Neural progenitor cell (in vitro differentiated cells): ENCODE data around the gene FAM227A.

ENCODE experiments used
- EZH2phosphoT487 ChIP-seq: fragments of 200-600 bp; sonication (generic); IDR thresholded peaks from 2 replicates; pipeline ENCODE4 v1.6.1; 2017; ENCODE audit warnings: antibody characterized with exemption
- TF ChIP-seq, protein P1 (sequence below): fragments of 200-600 bp; sonication (generic); IDR thresholded peaks from 2 replicates; pipeline ENCODE4 v1.5.1; 2017; ENCODE audit warnings: antibody characterized with exemption, mild to moderate bottlenecking

DNA sequence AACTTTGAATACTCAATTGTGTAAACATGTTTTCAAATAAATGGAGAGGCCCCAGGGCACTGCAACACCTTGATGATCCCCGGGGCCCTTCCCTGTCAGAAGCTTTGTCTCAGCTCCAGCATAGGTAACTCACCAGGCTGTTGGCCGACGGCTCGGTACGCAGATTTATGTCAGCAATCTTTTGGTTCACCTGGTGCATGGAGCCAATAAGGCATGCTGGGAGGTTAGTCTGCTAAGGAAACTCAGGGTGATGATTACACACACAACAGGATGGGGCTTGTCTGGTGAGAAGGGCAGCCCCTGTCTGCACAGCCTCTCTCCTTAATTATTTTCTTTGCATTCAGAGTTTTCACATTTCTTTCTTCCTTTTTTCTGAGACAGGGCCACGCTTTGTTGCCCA lies 10.8 kb downstream of the FAM227A start:
- TF ChIP-seq, protein P1, sequence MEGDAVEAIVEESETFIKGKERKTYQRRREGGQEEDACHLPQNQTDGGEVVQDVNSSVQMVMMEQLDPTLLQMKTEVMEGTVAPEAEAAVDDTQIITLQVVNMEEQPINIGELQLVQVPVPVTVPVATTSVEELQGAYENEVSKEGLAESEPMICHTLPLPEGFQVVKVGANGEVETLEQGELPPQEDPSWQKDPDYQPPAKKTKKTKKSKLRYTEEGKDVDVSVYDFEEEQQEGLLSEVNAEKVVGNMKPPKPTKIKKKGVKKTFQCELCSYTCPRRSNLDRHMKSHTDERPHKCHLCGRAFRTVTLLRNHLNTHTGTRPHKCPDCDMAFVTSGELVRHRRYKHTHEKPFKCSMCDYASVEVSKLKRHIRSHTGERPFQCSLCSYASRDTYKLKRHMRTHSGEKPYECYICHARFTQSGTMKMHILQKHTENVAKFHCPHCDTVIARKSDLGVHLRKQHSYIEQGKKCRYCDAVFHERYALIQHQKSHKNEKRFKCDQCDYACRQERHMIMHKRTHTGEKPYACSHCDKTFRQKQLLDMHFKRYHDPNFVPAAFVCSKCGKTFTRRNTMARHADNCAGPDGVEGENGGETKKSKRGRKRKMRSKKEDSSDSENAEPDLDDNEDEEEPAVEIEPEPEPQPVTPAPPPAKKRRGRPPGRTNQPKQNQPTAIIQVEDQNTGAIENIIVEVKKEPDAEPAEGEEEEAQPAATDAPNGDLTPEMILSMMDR = no peak
- no peak for TF ChIP-seq EZH2phosphoT487
